ENCODE results near the gene EMILIN3.

Gene EMILIN3

DNA sequence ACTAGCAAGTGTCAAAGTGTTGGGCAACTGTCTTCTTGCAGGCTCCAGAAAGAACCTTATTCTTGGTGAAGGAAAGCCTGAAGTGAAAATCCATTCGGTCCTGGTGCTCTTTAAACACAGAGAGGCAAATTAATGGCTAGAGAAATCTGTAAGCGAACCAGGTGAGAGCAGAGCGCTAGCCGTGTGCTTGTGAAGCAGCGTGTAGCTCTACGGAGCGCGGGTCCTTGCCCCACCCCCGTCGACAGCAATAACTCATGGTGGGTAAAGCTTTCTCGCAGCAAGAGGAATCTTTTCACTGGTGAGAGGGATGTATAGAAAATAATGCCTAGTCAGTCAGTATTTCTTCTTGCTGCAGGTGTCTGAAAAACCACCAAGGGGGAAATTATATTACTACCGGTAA lies 37.0 kb upstream of the EMILIN3 start:
- DNase-seq (ENCODE audit: extremely low spot score): no peak
- ChIA-PET CTCF (no interaction called here), POLR2A (no interaction called here)
- no peak for TF ChIP-seq FOXA1 (IDR thresholded peaks at IDR 0.05)
- TF ChIP-seq BHLHE40 (IDR thresholded peaks at IDR 0.05; ENCODE audit: borderline replicate concordance): no peak
- no peak for TF ChIP-seq L3MBTL2 (conservative IDR thresholded peaks at IDR 0.05)
- no peak for TF ChIP-seq HDGF (IDR thresholded peaks at IDR 0.05; ENCODE audit: borderline replicate concordance)
- TF ChIP-seq NFRKB (IDR thresholded peaks at IDR 0.05): no peak
- no peak for TF ChIP-seq FOXK2 (IDR thresholded peaks at IDR 0.05)
- TF ChIP-seq SP1 (IDR thresholded peaks at IDR 0.05): no peak
- no peak for TF ChIP-seq CTBP1 (IDR thresholded peaks at IDR 0.05; ENCODE audit: borderline replicate concordance)
- no peak for TF ChIP-seq ZNF384 (IDR thresholded peaks at IDR 0.05)
- TF ChIP-seq TARDBP (IDR thresholded peaks at IDR 0.05): no peak

DNA sequence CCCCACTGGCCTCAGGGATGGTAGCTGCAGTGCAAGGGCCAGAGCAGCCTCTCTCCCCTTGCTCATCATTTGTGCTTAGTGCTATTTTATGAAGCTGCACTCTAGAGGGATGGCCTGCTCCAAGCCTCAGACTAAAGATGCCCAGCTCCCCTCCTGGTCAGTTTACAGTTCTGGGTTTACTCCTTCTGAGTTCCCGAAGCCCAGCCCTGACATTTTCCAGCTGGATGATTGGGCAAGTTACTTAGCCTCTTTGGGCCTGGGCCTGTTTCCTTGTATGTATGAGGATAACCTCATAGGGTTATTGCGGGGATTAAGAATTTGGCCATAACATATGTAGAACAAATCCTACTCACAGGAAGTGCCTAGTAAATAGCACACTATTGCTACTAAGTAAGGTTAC lies 31.8 kb upstream of the EMILIN3 start:
- ChIA-PET POLR2A (no interaction called here), CTCF (no interaction called here)
- TF ChIP-seq HDGF (IDR thresholded peaks at IDR 0.05; ENCODE audit: borderline replicate concordance): no peak
- TF ChIP-seq, protein P1, sequence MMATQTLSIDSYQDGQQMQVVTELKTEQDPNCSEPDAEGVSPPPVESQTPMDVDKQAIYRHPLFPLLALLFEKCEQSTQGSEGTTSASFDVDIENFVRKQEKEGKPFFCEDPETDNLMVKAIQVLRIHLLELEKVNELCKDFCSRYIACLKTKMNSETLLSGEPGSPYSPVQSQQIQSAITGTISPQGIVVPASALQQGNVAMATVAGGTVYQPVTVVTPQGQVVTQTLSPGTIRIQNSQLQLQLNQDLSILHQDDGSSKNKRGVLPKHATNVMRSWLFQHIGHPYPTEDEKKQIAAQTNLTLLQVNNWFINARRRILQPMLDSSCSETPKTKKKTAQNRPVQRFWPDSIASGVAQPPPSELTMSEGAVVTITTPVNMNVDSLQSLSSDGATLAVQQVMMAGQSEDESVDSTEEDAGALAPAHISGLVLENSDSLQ (IDR thresholded peaks at IDR 0.05): no peak
- no peak for TF ChIP-seq FOXA1 (IDR thresholded peaks at IDR 0.05)
- no peak for TF ChIP-seq FOXM1 (IDR thresholded peaks at IDR 0.05; ENCODE audit: borderline replicate concordance)
- no peak for TF ChIP-seq SP1 (IDR thresholded peaks at IDR 0.05)
- no peak for TF ChIP-seq FOXK2 (IDR thresholded peaks at IDR 0.05)
- TF ChIP-seq L3MBTL2 (conservative IDR thresholded peaks at IDR 0.05): no peak
- no peak for TF ChIP-seq ARNT (IDR thresholded peaks at IDR 0.05)
- no peak for TF ChIP-seq ZNF384 (IDR thresholded peaks at IDR 0.05)
- no peak for TF ChIP-seq TARDBP (IDR thresholded peaks at IDR 0.05)
- TF ChIP-seq SUZ12 (IDR thresholded peaks at IDR 0.05): no peak
- TF ChIP-seq CTBP1 (IDR thresholded peaks at IDR 0.05; ENCODE audit: borderline replicate concordance): no peak
- no peak for DNase-seq (ENCODE audit: extremely low spot score)

DNA sequence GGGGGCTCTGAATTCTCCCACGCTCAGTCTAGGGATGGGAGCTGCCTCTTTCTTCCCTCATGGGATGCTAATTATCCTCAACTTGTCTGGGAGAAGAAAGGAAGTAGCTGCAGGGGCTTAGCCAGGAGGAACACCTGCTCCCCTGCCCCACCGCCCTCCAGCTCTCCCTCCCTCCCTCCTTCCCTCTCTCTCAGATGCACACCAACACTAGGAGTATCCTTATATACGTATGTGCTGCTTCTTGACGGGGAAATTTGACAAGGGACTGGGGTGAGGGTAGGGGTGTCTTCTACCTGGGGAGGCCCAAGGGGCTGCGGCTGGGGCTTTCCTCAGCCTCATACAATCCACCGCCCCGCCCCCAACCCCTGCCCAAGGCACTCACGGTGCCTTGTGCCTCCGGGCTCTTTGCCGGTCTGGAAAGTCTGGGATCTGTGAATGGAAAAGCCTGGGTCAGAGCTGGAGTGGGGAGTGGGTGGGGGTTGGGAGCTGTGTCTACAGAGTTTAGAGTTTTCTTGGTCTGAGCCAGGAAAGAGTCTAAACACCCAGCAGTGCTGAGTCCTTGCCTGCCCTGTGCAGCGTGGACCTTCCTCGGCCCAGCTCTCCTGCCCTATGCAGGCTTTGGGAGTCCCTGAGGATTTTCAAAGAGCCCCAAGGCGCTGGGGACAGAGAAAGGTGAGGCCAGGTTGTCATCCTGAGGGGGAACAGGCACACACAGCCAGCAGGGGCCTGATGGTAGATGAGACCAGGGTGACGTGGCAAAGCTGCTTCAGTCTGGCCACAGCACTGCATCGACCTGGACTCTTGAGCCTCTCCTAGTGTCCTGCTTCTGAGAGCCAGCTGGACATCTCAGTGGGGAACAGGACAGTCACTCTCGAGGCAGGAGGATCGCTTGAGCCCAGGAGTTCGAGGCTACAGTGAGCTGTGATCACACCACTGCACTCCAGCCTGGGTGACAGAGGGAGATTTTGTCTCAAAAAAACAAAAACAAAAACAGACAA lies 29.3 kb upstream of the EMILIN3 start:
- no peak for DNase-seq (ENCODE audit: extremely low spot score)
- POLR2A ChIA-PET: no interaction called here
- CTCF ChIA-PET: no interaction called here
- no peak for TF ChIP-seq ZNF384 (IDR thresholded peaks at IDR 0.05)
- TF ChIP-seq FOXA1 (IDR thresholded peaks at IDR 0.05): no peak
- no peak for TF ChIP-seq L3MBTL2 (conservative IDR thresholded peaks at IDR 0.05)
- TF ChIP-seq, protein P1 (IDR thresholded peaks at IDR 0.05): no peak
- no peak for TF ChIP-seq SUZ12 (IDR thresholded peaks at IDR 0.05)
- no peak for TF ChIP-seq CTBP1 (IDR thresholded peaks at IDR 0.05; ENCODE audit: borderline replicate concordance)
- no peak for TF ChIP-seq FOXM1 (IDR thresholded peaks at IDR 0.05; ENCODE audit: borderline replicate concordance)
- TF ChIP-seq LEF1 (IDR thresholded peaks at IDR 0.05; ENCODE audit: borderline replicate concordance): no peak

DNA sequence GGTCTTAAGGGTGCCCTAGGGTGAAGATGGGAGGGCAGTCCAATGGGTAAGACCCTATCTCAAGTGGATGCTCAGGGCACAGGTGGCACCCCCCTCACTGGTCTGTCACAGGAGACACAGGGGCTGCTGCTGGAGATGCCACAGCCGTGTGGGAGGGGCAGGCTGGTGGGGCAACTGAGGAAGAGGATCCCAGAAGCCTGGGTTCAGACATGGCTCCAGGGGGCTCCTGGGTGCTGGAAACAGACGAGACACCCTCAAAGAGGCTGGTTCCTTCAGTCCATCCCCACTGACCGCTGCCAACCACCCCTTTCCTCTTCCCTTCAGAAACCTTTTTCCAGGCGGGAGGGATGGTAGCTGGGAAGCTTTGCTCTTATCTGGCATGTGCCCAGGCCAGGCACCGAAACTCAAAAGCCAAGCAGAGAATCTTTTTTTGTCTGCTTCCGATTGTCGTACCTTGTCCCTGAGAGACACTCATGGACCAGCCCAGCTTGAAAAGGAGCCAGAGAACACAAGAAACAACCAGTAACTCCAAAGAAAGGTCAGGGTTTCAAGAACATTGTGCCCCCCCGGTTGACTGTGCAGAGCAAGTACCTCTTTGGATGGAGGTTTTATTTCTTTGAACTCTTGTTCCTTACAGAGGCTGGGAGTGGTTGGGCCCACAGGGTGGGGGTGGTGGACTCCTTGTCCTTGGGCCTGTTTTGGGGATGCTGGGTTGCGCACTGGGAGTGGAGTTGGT lies 28.5 kb upstream of the EMILIN3 start:
- ChIA-PET CTCF (no interaction called here), POLR2A (no interaction called here)
- TF ChIP-seq FOXA1 (IDR thresholded peaks at IDR 0.05) (no peak), LEF1 (IDR thresholded peaks at IDR 0.05; ENCODE audit: borderline replicate concordance) (no peak), SUZ12 (IDR thresholded peaks at IDR 0.05) (no peak), ARNT (IDR thresholded peaks at IDR 0.05) (no peak), ELF4 (IDR thresholded peaks at IDR 0.05) (no peak), ZNF384 (IDR thresholded peaks at IDR 0.05) (no peak), L3MBTL2 (conservative IDR thresholded peaks at IDR 0.05) (no peak), NFRKB (IDR thresholded peaks at IDR 0.05) (no peak), TARDBP (IDR thresholded peaks at IDR 0.05) (no peak), FOXK2 (IDR thresholded peaks at IDR 0.05) (no peak), FOXM1 (IDR thresholded peaks at IDR 0.05; ENCODE audit: borderline replicate concordance) (no peak), CTBP1 (IDR thresholded peaks at IDR 0.05; ENCODE audit: borderline replicate concordance) (no peak), BHLHE40 (IDR thresholded peaks at IDR 0.05; ENCODE audit: borderline replicate concordance) (no peak), SP1 (IDR thresholded peaks at IDR 0.05) (no peak), HDGF (IDR thresholded peaks at IDR 0.05; ENCODE audit: borderline replicate concordance) (no peak)
- TF ChIP-seq, protein P1 (IDR thresholded peaks at IDR 0.05): no peak
- DNase-seq (ENCODE audit: extremely low spot score): no peak

DNA sequence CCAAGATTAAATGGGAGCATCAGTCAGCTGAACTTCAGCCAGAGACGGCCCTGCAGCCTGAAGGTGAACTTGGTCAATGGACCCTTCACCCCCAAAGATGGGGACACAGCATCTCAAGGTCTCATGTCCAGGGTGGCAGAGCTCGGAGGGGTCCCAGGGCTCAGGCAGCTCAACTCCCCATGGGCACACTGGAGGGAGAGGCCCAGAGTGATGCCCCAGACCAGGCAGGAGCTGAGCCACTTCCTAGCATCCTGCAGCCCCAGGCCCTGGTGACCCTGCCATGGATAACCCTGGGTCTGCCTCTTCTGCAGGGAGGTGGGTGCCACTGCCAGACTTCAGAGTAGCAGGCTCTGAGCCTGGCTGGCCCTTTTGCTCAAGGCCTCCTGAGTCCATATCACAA lies 27.5 kb upstream of the EMILIN3 start:
- no peak for TF ChIP-seq NFRKB (IDR thresholded peaks at IDR 0.05)
- TF ChIP-seq, protein P1 (IDR thresholded peaks at IDR 0.05): no peak
- TF ChIP-seq SP1 (IDR thresholded peaks at IDR 0.05): no peak
- TF ChIP-seq ARNT (IDR thresholded peaks at IDR 0.05): no peak
- no peak for TF ChIP-seq FOXA1 (IDR thresholded peaks at IDR 0.05)
- TF ChIP-seq BHLHE40 (IDR thresholded peaks at IDR 0.05; ENCODE audit: borderline replicate concordance): no peak
- TF ChIP-seq HDGF (IDR thresholded peaks at IDR 0.05; ENCODE audit: borderline replicate concordance): no peak
- TF ChIP-seq ELF4 (IDR thresholded peaks at IDR 0.05): no peak
- no peak for TF ChIP-seq FOXK2 (IDR thresholded peaks at IDR 0.05)
- TF ChIP-seq TARDBP (IDR thresholded peaks at IDR 0.05): no peak
- TF ChIP-seq ZNF384 (IDR thresholded peaks at IDR 0.05): no peak
- no peak for TF ChIP-seq FOXM1 (IDR thresholded peaks at IDR 0.05; ENCODE audit: borderline replicate concordance)
- TF ChIP-seq LEF1 (IDR thresholded peaks at IDR 0.05; ENCODE audit: borderline replicate concordance): no peak
- TF ChIP-seq L3MBTL2 (conservative IDR thresholded peaks at IDR 0.05): no peak
- no peak for TF ChIP-seq CTBP1 (IDR thresholded peaks at IDR 0.05; ENCODE audit: borderline replicate concordance)
- ChIA-PET POLR2A (no interaction called here), CTCF (no interaction called here)
- DNase-seq (ENCODE audit: extremely low spot score): no peak

Data from HEK293T (cell line).